Right renal pelvis (tissue), 4 donors: ENCODE data around the gene AGPAT3. TPM values are rescaled to one million over a fixed set of nuclear protein-coding genes. Genes with fewer than 3 reads are reported as not detected.

Source experiments
- DNase-seq, 4 donors: peaks; one replicate each; pipeline ENCODE4 v3.0.0-alpha.2; 2013; ENCODE audit warnings: low read depth in 4 of 4, low spot score in 3 of 4, missing footprints in 1 of 4
- polyA plus RNA-seq, 4 donors: library from polyadenylated mRNA; unstranded; fragments of 120-200 nt; gene quantifications; one replicate each; pipeline ENCODE4 v1.2.1, GENCODE V29; 2013; ENCODE audit not compliant: insufficient read length in 4 of 4

The AGPAT3 gene
- polyA plus RNA-seq, 4 donors = 55.2 to 63.3 (median 59.4) TPM

DNA sequence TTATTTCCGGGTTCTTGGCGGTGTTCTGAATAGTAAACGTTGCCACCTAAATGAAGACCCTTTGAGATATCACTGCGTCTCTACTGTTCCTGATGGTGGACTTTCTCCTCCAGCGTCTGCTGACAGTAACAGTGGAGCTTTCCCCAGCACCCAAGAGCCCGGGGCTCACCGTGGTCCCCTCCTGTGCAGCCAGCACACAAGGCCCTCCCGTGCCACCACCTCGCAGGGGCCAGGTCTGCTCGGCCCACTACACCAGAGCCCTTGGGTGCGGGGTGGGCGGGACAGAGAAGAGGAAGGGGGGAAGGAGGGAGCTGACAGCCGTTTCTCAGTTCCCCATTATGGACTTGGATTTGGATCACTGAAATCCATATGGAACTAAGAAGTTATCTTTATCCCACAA, 85.9 kb downstream of the AGPAT3 start:
- no peak for DNase-seq

DNA sequence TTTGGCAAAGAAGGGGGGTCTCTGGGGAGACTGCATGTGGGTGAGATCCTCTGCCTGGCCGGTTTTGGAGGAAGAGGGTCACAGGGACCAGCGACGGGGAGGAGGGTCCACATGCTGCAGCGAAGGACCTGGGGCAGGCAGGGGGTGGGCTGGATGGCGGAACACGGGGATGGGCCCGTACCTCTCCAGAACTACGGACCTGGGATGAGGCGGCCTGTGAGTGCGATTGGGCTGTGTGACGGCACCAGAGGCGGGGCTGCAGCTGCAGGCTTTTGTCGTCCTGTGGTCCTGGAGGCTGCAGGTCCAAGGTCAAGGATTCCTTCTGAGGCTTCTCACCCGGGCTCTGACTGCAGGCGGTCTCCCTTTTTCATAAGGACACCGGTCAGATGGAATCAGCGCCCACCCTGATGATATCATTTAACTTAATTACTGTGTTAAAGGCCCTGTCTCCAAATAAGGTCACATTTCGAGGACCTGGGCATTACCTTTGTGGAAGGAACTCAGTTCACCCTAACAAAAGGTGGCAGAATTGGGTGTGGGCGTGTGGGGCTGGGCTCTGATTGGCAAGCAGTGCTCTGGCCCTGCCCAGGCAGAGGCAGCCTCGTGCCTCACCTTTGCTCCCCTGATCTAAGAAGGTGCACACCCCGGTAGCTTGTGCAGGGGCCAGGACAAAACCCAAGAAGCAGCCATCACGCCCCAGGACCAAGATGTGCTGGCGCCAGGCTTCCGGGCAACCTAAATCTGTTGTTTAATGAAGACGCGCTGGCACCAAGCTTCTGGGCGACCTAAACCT, 87.1 kb downstream of the AGPAT3 start:
- no peak for DNase-seq

- DNase-seq = no peak
These were observed 88.0 kb downstream of the AGPAT3 start for GRCh38 chr21:43953021-43953420.

DNA sequence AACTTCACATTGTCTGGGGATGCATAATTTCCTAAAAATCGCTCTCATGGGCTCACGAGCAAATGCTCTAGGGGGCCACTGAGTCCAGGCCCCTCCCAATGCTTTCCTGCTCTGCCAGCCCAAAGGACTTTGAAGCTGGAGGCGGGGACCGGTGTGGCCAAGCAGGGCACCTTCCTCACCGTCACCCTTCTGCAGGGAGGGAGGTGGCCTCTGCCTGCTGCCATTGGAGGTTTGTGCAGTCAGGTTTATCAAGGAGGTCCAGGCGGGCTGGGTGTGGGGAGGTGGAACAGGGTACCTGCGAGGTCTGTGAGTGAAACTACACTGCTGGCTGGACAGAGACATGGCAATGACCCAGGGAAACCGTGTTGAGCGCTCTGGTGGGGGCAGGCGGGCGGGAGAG, 89.0 kb downstream of the AGPAT3 start:
- DNase-seq = no peak

DNA sequence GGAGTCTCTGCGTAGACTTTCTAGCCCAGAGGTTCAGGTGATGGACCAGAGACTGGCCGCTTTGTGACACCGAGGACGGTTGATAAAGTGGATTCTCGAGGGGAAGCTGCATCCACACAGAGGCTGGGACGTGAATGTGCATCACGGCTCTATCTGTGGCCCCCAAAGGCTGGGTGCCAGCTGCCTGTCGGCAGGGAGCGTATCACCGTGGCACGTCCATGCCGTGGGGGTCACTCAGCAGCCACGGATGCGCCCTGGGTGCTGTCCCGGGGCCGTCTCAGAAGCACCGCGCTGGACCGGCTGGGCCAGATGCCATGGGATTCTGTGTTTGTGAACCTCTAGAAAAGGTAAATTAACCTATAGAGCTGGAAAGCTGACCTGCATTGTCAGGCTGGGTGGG, 89.9 kb downstream of the AGPAT3 start:
- no peak for DNase-seq

- DNase-seq = no peak
These were observed 91.1 kb downstream of the AGPAT3 start for GRCh38 chr21:43956019-43956669.

DNA sequence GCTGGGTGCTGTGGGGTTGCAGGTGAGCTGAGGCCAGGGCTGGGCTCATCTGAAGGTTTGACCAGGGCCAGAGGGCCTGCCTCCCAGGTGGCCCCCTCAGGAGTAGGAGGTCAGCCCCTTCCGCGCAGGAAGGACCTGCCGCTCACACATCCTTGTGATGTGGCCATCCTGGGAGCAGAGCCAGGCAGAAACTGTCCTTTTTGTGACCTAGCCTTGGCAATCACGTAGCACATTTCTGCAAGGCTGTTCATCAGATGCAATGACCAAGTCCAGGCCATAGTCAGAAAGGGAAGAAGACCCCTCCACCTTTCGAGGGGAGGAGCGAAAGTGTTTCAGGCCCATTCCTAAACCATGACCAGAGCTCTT, 91.6 kb downstream of the AGPAT3 start:
- DNase-seq = peak in 1 of 4 donors; percentile 36

DNA sequence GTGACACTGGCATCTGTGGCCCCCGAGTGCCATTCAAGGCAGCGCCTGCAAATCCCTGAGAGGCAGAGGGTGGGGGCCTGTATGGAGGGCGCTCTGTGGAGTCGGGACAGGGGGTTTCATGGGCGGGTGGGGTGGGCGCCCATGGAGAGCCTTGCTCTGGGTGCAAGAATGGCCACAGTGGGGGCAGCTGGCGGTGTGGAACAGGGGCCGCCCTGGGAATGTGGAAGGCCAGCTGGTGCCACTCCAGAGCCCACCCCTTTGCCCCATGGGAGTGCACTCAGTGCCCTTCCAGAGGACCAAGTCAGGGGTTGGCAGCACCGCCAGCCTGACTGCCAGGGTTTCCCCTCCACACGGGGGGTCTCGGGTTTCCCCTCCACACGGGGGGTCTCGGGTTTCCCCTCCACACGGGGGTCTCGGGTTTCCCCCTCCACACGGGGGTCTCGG, 92.1 kb downstream of the AGPAT3 start:
- DNase-seq = no peak

DNA sequence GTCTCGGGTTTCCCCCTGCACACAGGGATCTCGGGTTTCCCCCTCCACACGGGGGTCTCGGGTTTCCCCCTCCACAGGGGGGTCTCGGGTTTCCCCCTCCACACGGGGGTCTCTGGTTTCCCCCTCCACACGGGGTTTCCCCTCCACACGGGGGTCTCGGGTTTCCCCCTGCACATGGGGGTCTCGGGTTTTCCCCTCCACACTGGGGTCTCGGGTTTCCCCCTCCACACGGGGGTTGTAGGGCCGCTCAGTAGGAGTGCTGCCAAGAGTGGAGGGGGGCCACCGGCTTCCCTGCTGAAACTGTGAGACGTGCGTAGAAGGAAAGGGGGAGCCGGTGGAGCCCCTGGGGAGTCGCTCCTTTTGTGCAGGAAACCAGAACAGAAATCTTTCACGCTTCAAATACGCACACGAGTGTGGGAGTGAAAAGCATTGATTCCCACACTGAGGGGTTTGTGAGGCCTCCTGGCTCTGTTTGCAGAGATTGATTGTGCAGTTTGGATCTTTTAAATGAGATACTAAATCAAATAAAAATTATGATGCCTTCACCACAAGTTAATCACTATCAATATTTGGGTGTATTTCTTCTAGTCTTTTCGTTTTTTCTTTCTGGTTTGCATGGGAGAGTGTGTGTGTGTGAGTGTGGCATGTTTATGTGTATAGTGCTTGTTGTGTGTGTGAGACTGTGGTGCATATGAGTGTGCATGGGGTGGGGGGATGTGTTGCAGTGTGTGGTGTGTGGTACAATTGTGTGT, 92.8 kb downstream of the AGPAT3 start:
- DNase-seq = peak in 1 of 4 donors; percentile 38

- DNase-seq = no peak
These were observed 93.5 kb downstream of the AGPAT3 start for GRCh38 chr21:43958364-43959158.

GRCh38 chr21:43959231-43960116, 94.5 kb downstream of the AGPAT3 start:
- DNase-seq = no peak

DNA sequence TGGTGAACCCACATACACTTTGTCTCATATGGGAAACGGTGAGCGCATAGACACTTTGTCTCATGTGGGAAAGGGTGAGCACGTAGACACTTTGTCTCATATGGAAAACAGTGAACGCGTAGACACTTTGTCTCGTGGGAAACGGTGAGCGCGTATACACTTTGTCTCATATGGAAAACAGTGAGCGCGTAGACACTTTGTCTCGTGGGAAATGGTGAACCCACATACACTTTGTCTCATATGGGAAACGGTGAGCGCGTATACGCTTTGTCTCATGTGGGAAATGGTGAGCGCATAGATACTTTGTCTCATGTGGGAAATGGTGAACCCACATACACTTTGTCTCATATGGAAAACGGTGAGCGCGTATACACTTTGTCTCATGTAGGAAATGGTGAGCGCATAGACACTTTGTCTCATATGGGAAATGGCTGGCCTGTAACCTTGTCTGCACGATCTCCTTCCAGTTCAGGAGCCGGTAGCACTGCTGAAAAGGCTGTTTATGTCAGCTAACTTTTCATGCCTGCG, 96.4 kb downstream of the AGPAT3 start:
- DNase-seq = no peak

DNA sequence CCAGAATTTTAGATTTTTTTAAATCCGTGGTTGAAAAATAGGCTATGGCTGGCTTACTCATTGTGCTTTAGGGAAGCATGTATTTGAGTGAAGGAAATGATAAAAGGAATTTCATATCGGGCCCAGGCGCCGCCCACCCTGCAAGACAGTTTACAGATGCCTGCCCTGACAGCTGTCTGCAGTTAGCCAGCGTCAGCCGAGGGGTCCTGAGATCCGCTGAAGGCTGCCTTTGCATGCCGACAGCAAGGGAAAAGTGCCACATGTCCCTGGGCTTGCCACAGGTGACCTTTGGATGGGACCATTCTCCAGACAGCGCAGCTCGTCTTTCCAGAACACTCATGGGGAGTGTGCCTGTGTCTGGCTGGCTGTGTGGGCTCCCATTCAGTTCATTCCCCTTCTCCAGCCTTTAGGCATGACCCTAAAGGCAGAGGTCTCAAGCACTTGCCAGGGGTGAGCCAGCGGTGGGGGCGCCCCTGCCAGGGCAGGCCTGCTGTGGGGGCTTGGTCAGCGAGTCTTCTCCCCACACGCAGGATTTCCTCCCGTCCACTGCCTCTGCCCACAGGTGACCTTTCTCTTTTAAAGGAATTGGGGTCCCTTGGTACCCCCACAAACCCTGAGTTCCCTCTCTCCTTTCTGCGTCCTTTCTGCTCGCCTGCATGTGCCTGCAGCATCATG, 101.0 kb downstream of the AGPAT3 start:
- DNase-seq = no peak

- no peak for DNase-seq
These were observed 102.0 kb downstream of the AGPAT3 start for GRCh38 chr21:43966946-43967512.

DNA sequence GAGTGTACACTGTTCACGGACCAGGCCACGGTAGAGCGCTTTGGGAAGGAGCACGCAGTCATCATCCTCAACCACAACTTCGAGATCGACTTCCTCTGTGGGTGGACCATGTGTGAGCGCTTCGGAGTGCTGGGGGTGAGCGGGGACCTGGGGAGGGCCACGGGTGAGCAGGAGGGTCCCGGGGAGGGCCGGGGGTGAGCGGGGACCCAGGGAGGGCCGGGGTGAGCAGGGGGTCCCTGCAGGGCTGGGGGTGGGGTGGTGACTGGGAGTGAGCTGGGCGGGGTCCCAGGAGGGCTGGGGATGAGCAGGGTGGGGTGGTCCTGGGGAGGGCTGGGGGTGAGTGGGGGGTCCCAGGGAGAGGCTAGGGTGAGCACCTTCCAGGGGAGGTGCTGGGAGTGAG, 103.0 kb downstream of the AGPAT3 start:
- no peak for DNase-seq

- no peak for DNase-seq
These were observed 103.5 kb downstream of the AGPAT3 start for GRCh38 chr21:43968410-43969114.

DNA sequence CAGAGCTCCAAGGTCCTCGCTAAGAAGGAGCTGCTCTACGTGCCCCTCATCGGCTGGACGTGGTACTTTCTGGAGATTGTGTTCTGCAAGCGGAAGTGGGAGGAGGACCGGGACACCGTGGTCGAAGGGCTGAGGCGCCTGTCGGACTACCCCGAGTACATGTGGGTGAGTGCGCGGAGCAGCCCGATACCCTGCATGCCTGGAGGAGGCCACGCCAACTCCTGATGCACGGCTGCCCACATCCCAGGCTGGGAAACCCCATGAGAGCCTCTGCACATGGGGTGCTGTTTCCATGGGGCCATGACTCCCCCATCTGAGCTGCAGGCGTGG, 104.1 kb downstream of the AGPAT3 start:
- no peak for DNase-seq

DNA sequence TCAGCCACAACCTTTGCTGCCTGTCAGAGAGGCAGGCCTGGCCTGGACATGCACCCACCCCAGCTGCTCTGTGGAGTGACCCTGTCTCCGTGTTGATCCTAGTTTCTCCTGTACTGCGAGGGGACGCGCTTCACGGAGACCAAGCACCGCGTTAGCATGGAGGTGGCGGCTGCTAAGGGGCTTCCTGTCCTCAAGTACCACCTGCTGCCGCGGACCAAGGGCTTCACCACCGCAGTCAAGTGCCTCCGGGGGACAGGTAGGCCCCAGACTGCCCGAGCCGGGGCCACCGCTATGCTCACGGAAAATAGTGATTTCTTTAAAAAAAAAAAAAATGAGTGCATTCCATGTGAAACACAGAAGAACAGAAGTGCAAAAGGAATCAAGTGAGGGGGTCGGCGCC, 105.5 kb downstream of the AGPAT3 start:
- DNase-seq = no peak
